Activated CD8-positive, alpha-beta memory T cell treated with anti-CD3 and anti-CD28 coated beads, Interleukin-2, amount 50 U/mL, for 24 hours (primary cell): ENCODE results near the gene PEX5L.
"Not testable (repeated sequence)": the region's sequence is repeated elsewhere in the genome, so short reads cannot be mapped to it uniquely, and the experiment has no call there.

Experiments used
- DNase-seq: peaks from one replicate; pipeline ENCODE4 v3.0.0-alpha.2; 2020; ENCODE audit errors: extremely low read depth

The PEX5L gene

DNA sequence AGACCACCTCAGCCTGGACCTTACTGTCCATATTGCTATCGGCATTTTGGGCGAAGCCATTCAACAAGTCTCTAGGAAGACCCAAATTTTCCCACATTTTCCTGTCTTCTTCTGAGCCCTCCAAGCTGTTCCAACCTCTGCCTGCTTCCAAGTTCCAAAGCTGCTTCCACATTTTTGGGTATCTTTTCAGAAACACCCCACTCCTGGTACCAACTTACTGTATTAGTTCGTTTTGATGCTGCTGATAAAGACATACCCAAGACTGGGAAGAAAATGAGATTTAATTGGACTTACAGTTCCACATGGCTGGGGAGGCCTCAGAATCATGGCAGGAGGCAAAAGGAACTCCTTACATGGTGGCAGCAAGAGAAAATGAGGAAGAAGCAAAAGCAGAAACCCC, 28.4 kb downstream of the PEX5L start:
- not testable (repeated sequence) for DNase-seq

DNA sequence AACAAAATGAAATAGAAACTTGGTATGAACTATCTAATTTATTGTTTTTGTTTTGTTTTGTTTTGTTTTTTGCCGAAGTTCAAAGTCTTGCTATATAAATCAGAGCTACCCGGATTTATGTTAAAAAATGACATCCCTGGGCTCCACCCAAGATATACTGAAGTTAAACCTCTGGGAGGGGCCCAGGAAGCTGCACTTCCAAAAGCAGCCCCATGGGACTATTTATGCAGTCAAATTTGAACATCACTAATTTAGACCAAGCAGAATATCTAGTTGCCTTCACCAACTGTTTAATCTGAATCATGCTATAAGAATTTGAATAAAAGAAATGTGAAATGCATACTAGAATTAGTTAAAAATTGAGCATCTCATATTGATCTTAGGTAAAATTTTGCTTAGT, 32.2 kb downstream of the PEX5L start:
- DNase-seq, result no peak

DNA sequence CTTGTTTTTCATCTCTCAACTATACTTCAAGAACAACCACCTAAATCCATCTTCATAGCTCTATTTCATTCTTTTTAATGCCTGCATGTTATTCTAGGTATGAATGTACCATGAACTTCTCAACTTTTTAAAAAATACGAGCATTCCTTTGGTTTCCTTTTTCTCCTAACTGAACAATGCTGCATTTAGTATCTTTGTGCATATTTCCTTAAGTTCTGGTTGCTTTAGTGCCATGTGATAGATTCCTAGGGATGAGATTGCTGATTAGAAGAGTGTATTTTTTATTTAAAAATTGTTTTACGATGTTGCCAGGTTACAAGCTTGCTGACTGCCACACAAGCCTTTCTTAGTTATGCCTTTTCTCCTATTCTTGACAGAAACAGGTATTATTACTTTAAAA, 34.7 kb downstream of the PEX5L start:
- no peak for DNase-seq

DNA sequence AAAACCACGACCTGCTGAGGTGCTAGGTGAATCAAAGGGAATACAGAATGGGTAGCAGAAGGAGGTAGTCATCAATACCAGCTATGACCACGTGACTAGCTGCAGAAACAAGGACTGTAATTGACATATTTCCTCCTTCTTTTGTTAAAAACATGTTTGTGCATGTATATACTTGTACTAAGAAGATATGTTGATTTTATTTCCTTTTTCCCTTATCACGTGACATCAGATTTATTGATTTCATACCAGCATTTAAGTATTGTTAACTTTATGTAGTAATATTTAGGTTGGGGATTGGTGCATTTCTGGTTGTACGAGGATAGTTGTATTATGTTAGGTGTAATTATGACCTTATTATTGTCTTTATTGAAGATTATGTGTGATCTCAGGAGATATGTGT, 36.2 kb downstream of the PEX5L start:
- DNase-seq, result no peak

DNA sequence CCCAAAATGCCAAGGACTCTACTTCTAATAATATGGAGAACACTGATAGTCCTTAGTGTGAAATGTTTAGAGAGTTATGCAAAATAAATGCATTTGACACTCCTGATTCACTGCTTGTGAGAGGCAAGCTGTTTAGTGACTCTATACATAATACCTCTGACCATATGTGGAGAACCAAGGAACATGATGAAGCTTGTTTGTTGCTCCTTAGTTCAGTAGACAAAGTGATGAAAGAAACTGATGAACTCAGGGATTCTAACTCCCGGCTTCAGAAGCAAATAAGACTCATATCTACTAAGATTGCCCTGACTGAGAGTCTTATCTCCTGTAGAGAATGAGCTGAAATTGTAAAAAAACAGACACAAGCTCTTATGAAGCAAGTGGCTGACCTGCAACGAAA, 41.3 kb downstream of the PEX5L start:
- no peak for DNase-seq

DNA sequence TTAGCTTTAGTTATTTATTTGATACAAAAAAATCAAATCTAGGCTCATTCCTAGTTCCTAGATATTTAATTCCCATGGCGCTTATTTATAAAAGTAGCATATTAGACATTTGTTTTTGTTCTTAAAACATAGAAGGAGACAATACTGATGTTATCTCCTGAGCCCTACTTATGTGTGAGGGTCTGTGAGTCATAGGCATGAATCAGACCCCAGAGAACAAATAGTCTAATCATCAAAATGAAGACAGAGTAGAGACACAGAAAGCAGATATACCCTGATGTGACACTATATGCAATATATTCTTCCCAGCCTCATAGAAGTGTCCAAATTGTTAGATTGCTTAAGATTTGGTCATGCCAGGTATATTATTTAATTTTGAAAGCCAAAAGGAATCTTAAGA, 44.9 kb downstream of the PEX5L start:
- no peak for DNase-seq

DNA sequence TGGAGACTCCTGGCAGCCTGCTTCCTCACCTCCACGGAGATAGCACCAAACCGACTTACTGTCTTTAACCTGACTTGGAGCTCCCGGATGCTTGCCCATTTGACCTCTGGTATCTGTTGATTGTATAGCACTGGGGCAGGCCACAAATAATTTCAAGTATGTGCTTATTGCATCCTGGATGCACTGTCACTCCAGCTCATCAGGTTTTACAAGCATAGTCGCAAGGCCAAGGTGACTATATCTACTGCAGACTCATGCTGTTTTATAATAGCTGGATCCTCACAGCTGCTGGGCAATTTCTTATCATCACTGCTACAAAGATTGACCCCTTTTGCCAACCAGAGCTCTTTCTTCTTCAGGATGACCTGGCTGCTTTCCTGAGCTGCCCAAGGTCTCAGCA, 45.6 kb downstream of the PEX5L start:
- no peak for DNase-seq

DNA sequence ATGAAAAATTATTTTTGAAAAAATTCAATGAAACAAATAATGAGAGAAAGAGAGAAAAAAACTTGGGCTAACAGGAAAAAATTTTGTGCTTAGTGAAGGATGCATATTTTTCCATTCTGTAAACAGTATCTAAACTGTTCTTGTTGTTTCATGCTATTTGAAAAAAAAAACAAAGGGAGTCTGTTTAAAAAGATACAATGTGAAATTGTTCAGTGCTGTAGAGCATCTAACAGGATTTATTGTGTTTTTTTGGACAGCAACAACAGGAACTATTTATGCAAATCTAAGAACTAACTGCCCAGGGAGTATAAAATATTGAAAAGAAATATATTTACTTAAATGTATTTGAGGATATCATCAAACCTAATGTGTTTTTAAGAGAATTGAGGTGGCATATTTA, 55.1 kb downstream of the PEX5L start:
- DNase-seq, result no peak

DNA sequence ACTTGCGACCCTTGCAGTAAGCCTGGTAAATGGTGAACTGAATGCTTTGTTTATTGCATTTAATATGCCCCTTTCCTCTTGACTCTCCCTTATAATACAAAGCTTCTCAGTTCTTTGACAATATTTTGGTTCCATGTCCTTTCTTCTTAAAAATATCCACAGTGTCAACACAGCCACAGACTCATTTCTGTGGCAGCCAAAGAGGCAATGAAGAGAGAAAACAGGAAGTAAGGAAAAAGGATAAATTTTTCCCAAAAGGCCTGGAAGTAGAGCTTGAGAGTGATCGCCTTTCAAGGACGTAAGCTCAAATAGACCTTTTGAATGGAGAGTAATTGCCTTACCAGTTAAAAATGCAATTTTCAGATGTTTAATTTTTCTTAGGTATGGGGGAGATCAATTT, 59.4 kb downstream of the PEX5L start:
- DNase-seq, result no peak

DNA sequence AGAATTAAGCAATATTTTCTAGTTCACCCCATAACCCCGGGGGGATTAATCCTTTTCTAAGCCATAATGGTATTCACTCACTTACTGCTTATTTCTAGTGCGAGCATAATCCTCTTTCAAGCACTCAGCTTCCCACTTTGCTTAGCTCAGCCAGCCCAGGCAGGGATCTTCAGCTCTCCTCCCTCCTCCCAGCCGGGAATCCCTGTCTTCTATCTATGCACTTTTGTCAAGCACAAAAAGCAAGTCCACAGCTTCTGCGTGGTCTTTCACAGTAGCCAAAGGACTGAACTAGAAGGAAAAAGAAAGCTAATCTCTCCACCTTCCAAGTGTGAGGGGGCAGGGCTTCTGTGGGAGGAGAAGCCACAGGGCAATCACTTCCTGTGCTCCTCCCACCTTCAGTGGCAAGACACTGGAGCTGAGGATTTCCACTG, 62.8 kb downstream of the PEX5L start:
- DNase-seq, result no peak

DNA sequence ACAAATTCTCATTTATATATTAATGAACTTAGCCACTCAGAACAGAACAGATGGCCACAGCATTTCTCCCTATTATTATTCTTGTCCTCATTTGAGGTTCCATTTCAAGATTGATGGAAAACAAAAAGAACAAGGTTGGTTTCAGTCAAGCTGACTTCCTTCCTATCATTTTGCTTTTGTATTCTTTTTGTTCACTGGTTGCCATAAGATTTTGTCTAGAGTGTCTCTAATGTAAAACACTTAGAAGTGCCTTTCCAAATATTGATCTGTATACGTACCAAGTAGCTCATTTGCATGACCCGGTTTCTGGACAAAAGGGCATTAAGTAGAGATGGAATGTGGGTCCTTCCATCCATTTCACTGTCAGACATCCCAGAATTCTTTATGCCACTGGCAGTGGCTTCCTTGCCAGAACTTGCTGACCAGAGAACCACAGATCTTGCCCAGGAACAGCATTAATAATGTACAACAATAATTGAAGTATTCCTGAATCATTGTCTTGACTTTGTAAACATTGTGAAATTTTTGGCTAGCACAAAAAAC, 63.8 kb downstream of the PEX5L start:
- no peak for DNase-seq

DNA sequence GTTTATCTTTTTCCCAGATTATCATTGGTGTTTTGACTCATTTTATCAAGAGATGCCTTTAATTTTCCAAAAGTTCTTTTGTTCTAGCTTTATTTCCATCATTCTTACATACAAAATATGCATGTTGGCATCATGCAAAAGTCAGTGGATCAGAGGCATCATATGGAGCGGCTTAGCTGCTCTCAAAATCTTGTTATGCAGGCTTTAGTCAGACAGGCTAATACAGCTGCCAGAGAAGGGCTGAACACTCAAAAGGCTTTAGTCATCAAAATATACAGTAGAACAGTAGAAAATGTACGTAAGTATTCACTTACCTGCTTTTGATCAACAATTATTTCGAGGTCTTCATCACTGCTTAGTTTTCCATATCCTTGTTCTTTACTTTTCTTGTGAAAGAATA, 65.5 kb downstream of the PEX5L start:
- DNase-seq, result no peak

DNA sequence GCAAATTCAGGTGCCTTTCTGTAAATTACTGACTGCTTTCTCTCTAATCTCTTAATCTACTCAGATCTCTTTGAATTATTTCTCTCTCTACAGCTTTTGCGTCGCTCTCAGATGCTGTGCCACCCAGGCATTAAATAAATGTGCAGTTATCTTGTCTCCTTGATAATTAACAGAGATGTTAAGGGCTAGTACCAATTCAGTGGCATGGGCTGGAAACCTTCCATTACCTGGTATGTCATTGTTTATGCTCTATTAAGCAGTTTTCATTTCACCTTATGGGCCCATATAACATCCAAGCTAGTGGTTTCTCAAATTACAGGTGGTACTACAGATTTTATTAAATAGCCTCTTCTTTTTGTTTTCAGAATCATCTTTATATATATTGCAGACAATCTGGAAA, 66.0 kb downstream of the PEX5L start:
- no peak for DNase-seq

DNA sequence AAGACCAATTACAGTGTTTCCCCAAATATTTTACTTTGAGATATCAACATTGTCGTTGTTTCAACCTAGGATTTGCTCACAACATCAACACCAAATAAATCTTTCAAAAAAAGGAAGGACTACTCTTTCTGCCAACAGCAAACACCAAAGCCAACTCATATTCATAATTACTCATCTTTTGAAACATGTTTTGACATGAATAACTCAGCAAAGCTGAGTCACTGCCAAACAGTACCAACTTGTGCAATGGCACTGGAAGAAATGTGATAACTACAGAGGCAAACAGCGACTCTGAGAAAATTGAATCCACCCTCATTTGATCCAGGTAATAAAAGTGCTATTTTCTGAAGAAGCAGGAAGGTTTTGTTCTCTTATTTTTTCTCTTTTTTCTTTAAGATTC, 67.2 kb downstream of the PEX5L start:
- DNase-seq, result no peak

DNA sequence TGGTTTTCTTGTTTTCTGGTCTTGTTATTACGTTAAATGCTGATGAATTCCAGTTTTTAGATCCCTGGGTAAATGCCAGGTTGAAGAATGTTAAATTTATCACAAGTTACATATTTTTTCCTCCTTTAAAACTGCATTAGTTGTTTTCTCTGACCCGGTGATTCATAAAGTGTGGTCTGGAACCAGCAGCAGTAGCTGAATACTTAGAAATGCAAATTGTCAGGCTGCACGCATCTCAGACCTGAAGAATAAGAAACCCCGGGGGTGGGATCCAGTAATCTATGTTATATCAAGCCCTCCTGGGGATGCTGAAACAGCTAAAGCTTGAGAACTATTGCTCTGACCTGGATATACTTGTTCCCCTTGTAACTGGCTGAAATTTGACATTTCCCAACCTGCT, 69.1 kb downstream of the PEX5L start:
- DNase-seq, result no peak

DNA sequence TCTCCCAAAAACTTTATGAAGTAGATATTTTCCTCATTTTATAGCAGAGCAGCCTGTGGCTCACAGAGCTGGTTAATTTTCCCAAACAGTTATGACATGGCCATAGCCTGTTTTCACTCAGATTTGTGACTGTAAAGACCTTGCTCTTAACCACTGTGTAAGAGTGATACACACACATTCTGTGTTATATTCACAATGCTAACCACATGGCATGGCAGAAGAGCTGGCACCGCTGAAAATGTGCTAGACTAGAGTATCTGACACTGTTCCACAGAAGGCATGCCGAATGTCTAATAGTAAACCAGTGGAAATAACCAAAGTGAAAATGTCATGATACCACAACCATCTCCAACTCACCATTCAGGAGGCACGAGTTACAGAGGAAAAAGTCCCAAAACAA, 71.8 kb downstream of the PEX5L start:
- DNase-seq, result no peak

DNA sequence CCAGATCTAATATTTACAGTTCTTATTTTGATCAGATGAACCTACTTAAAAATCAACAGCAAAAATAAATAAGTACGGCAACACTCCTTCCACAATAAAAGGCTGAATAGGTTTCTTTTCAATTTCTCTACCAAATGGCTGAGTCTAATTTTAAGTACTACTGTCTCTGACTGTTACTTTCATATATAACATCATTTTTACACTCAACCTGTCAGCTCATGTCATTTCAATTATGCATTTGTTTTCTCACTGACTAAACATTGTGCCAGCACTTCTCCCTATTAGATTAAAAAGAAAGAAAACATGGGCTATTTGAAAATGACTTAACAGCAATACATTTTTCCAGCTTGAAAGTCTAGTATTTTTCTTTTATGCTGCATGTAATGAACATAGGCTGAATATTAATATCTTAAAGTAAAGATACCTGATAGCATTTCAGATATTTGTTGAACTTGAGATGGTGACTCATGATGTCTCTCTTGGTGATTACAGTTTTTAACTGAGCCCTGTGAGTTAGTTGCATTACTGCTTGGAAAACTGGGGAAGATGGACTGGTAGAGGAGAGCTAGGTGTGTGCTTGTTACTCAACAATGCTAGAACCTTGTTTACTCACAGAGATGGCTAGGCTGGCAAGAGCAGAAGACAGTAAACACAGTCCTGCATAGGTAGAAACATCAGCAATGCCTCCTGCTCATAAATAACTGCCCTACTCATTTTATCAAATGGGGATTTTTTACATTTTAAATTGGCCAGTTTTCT, 73.9 kb downstream of the PEX5L start:
- no peak for DNase-seq

DNA sequence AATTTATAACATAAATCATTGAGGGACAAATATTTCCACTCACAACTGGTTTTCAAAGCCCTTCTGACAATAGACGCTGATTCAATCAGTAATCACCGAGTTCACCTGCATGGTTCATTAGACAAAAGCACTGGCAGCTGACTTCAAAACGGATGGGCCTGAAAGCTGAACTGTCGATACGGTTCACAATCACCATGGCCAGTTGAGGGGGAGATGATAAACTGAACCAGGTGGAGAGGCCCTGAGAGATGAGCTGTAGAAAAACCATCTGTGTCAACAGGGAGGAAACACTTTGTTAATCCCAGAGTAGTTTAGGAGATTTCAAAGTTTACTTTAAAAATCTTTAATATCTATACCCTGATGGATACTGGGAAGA, 75.0 kb downstream of the PEX5L start:
- no peak for DNase-seq

DNA sequence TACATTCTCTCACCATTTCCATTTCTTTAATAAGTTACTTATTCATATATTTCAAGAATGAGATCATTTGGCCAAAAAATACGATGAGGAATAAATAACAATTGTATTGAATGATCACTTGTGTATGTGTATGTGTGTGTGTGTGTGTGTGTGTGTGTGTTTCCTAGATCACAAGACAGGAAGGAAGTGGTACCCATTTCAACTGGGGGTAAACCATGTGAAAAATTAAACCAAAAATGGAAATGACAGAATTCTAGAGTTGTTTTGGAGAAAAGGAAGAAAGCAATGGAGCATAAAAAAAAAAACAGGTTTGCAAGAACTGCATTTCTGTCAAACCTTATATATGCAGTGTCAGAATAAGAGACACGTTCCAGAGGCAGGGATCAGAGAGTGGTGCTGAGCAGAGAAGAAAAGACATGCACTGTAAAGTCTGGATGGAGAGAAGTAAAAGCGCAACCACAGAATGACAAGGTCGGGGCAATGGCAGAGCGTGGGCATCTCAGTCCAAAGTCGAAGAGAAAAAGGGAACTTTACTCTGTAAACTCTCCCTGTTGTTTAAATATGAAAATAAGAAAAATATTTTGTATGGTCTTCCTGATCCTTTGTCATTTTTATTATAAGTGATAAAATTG, 75.5 kb downstream of the PEX5L start:
- DNase-seq, result no peak

DNA sequence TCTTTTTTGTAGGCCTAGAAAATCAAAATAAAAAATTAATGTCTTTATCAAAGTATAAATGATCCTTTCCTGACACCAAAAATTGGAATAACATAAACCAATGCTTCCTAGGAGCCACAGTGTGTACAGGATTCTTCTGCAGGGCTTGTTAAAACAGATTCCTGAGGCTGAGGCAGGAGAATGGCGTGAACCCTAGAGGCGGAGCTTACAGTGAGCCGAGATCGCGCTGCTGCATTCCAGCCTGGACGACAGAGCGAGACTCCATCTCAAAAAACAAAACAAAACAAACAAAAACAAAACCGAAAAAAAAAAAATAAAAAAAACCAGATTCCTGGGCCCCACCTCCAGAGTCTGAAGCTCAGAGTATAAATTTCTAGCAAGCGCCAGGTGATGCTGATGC, 78.0 kb downstream of the PEX5L start:
- no peak for DNase-seq

DNA sequence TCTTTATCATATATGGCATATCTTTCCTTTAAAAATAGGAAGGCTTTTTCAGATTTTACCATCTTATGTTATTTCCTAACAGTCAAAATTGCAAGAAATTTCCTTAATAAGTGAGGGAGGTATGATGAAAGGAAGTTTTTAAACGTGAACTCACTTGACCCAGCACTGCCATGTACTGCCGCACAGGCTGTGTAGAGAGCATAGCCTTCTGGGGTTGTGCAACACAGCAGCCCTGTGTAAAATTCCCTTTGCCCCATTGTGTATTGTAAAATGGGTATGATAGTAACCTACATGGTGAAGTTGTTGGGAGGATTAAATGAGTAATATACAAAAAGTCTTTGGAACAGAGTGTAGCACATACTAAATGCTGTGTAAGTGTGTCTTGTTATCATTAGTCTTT, 78.6 kb downstream of the PEX5L start:
- DNase-seq, result no peak

DNA sequence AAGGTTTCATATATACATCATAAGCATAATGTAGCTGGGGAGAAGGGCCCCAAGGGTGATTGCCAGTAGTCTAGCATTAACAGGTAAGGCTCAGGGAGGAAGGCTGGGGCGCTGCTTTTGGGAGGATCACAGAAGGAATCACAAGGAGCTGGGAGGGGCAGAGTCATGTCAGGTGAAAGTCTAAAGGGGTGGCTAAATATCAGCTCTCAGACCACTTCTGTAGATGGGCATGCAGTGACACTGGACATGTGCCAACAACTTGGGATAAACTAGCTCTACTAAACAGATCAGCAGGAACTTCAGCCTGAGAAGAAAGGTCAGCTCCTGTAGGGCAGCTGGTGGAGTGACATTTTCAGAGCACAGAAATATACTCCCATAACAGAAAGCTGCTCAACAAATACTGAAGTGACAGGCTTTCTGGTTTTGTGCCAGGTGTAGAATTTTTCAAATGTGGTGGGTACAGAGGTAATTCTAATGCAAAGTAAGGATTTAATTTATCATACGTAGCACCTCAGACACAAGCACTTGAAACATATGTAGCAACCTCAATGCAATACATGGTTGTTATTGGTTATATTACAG, 79.4 kb downstream of the PEX5L start:
- DNase-seq, result no peak

DNA sequence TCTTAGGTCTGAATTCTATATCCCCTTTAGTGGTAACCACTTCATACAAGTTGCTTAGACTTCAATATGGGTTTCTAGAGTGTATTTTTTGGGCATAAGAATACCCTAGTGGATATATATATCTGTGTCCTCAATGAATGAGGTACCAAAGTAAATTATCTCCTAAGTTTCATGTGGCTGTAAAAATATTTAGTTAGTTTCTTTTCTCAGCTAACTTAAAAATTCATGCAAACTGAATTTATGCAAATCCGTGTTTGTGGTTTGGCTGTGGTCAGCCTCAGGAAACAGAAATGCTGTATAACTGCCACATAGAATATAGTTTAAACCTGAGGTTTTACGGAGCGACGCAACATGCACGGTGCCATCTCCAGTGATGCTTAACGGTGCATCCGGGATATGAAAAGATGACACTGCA, 80.3 kb downstream of the PEX5L start:
- no peak for DNase-seq
